Mucosa of descending colon (tissue), 3 donors: ENCODE data around the gene NAE1. TPM values are rescaled to one million over a fixed set of nuclear protein-coding genes. Genes with fewer than 3 reads are reported as not detected.

Experiments
- ATAC-seq: fragments of 200-7000 bp; cut with Tn5 transposase; one replicate; pipeline ENCODE4 v1.9.1; 2020; ENCODE audit warnings: mild to moderate bottlenecking, moderate library complexity
- DNase-seq, 3 donors: peaks; one replicate each; pipeline ENCODE4 v3.0.0-alpha.2; 2020
- H3K36me3 ChIP-seq: fragments of 200-600 bp; one replicate; pipeline ENCODE4 v1.8.0; 2021; ENCODE audit warnings: low read depth, mild to moderate bottlenecking
- H3K4me1 ChIP-seq: fragments of 200-600 bp; one replicate; pipeline ENCODE4 v1.8.0; 2021; ENCODE audit warnings: low read depth, mild to moderate bottlenecking
- H3K4me3 ChIP-seq: fragments of 200-600 bp; one replicate; pipeline ENCODE4 v1.8.0; 2021; ENCODE audit warnings: mild to moderate bottlenecking
- H3K9me3 ChIP-seq: fragments of 200-600 bp; one replicate; pipeline ENCODE4 v1.8.0; 2021; ENCODE audit warnings: mild to moderate bottlenecking
- intact Hi-C, 2 donors: fragments of 100-400 bp; cut with DNase I in 1 of 2; cut with micrococcal nuclease in 1 of 2; formaldehyde crosslinking; loops; one replicate each; pipeline versions ENCODE4 v1.11.0 to v1.11.1; 2022; cut with DNase I, micrococcal nuclease
- long read RNA-seq, 2 donors: library from polyadenylated mRNA; unstranded; transcript quantifications; one replicate each; pipeline ENCODE4 v2.0.0, GENCODE V29; 2019 to 2021
- total RNA-seq, 3 donors: library from RNA; stranded (reverse); fragmentation: NEBNext Ultra II Directional in 2 of 3; extraction: Animal tissue kit (Norgen Biotek cat#: 25700) in 2 of 3; gene quantifications; one replicate each; pipeline versions ENCODE4 v1.2.1 to v1.2.4, GENCODE V29; 2021 to 2023
- TF ChIP-seq, protein P1 (sequence below): fragments of 200-600 bp; IDR thresholded peaks from one replicate; pipeline ENCODE4 v1.8.0; 2022; ENCODE audit warnings: antibody characterized with exemption, mild to moderate bottlenecking
- donor health status: DM: no; HTN: no; CAD: no; lungs with moderate emphysema.
- donor health status: DM: no; HTN: no; CAD: no.
- donor health status: DM: no; HTN: yes; CAD: no.

NAE1 gene
- 10 to 100 TPM; 48.4 to 52.9 (median 50.8) TPM for total RNA-seq
- long read RNA-seq, donor 1, transcript NAE1-201 (20 exons, 1,837 nt): major isoform, 39 of 67 reads
- long read RNA-seq, donor 1, partial matches to known transcripts: 2 of 67 reads
- long read RNA-seq, donor 1, other reads (novel, unspliced or antisense): 20 of 67 reads
- long read RNA-seq, donor 2, transcript NAE1-201 (20 exons, 1,837 nt): major isoform, 29 of 53 reads
- long read RNA-seq, donor 2, partial matches to known transcripts: 11 of 53 reads
- long read RNA-seq, donor 2, other reads (novel, unspliced or antisense): 5 of 53 reads

DNA sequence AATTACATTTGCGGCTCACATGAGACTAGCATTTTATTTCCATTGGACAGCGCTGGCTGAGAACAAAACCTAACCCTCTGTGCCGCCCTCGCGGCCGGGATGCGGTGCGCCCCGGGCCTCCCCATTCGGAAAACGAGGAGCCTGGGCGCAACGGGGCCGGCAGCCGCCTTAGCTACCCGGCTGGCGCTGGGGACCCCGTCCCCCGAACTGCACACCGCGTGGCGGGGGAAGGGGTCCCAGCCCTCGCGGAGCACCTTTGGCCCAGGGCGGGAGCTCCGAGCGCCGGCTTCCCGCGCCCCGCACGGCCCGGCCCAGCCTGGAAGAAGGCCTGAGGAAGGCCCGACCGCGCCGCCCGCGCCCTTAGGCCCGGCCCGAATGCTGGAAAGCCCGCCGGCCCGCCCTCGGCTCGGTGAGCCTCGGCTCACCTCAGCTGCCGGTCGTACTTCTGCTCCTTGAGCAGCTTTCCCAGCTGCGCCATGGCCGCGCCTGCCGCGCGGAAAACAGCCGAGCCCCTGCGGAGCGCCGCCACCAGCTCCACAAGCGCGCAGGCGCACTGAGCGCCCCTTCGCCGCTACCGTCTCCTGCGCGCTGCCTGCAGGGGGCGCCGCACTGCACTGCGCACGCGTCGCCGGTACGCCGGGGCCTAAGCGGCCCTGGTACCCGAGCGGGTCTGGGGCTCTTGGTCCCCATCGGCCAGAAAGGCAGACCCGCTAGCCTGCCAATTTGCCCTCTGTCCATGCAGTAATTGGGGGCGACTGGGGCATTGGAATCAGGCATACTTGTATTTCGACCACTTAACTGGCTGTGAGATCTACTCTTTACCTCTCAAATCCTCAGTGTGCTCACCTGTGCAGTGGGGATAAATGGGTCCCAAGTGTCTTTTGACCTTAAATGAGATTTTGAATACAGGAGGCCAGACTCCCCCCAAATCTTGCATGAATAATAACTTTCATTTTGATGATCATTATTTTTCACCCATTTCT lies at the start of gene NAE1:
Gene NAE1 (minus strand): TSS at position 555 of the 983 bp plus-strand sequence. CDS start 77 bp downstream, at position 478.
- peaks cover 14% of the 10 kb centered on the region for H3K4me1 ChIP-seq
- TF ChIP-seq, protein P1, sequence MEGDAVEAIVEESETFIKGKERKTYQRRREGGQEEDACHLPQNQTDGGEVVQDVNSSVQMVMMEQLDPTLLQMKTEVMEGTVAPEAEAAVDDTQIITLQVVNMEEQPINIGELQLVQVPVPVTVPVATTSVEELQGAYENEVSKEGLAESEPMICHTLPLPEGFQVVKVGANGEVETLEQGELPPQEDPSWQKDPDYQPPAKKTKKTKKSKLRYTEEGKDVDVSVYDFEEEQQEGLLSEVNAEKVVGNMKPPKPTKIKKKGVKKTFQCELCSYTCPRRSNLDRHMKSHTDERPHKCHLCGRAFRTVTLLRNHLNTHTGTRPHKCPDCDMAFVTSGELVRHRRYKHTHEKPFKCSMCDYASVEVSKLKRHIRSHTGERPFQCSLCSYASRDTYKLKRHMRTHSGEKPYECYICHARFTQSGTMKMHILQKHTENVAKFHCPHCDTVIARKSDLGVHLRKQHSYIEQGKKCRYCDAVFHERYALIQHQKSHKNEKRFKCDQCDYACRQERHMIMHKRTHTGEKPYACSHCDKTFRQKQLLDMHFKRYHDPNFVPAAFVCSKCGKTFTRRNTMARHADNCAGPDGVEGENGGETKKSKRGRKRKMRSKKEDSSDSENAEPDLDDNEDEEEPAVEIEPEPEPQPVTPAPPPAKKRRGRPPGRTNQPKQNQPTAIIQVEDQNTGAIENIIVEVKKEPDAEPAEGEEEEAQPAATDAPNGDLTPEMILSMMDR: peak; percentile 99
- no peaks in the 10 kb centered on the region for H3K36me3 ChIP-seq
- DNase-seq: peak; percentile 89 to 93 (median 90)
- H3K9me3 ChIP-seq: no peaks in the 10 kb centered on the region
- peak within 1 kb of the TSS; percentile 71 for H3K4me3 ChIP-seq
- peak; percentile 98 for ATAC-seq
- intact Hi-C loops: no loop called here

DNA sequence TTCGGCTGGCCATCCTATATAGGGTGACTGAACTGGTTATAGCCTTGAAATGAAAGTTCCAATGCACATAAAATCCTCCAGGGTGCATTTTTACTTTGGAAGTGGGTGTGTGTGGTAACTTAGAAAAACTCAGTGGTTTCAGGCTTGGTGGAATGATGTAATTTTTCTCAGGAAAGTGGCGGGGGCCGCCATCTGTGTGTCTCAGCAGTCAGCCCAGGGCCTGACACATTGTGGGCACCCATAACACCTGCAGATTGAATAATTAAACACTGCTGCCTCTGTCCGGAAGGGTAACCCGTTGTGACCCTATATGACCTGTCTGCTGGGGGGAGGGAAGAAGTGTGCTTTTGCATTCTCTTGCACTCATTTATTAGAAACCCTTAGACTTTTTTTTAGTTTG lies 47.3 kb upstream of the NAE1 start:
- H3K4me1 ChIP-seq: peaks cover 14% of the 10 kb centered on the region
- no peak overlapping the region for H3K4me3 ChIP-seq
- no peak for DNase-seq
- intact Hi-C loops: no loop called here
- H3K9me3 ChIP-seq: no peaks in the 10 kb centered on the region
- no peaks in the 10 kb centered on the region for H3K36me3 ChIP-seq
- TF ChIP-seq, protein P1: no peak
- ATAC-seq: no peak

DNA sequence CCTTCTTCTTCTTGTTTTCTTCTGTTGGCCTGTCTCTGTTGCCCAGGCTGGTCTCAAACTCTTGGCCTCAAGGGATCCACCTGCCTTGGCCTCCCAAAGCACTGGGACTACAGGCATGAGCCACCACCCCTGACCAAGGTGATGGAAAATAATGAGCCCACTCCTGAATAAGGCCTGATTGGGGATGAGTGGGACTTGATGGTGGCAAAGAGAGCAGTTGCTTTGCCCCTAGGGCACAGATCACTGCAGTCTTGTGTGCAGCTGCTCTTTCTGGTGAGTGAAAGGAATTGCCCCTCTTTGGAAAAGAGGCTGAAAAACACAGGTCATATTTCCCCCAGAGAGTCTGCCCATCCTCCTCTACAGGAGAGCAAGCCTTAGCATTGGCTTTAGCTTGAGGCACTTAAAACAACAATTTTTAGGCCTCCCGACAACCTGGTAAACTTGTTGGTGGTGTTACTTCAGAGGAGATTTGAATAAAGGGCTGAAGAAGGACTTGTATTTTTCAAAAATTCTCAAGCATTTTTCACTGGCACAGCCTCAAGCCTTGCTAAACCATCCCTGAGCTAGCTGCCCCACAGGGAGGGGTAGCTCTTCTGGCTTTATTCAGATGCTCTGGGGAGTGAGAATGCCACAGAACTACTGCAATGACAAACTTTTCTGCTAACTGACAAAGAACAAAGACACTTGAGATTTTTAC lies 43.5 kb upstream of the NAE1 start:
- no peaks in the 10 kb centered on the region for H3K36me3 ChIP-seq
- H3K9me3 ChIP-seq: no peaks in the 10 kb centered on the region
- H3K4me3 ChIP-seq: no peak overlapping the region
- H3K4me1 ChIP-seq: peaks cover 8% of the 10 kb centered on the region
- no peak for ATAC-seq
- DNase-seq: no peak
- TF ChIP-seq, protein P1: no peak
- intact Hi-C loops: no loop called here

DNA sequence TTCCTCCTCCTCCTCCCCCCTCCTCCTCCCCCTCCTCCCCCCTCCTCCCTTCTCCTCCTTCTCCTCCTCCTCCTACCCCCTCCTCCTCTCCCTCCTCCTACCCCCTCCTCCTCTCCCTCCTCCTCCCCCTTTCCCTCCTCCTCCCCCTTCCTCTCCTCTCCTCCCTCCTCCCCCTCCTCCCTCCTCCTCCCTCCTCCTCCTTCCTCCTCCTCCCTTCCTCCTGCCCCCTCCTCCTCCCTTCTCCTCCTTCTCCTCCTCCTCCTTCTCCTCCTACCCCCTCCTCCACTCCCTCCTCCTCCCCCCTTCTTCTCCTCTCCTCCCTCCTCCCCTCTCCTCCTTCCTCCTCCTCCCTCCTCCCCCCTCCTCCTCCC lies 42.9 kb upstream of the NAE1 start:
- Histone ChIP-seq H3K4me1 (peaks cover 8% of the 10 kb centered on the region), H3K9me3 (no peaks in the 10 kb centered on the region), H3K36me3 (no peaks in the 10 kb centered on the region), H3K4me3 (no peak overlapping the region)
- no peak for DNase-seq
- ATAC-seq: no peak
- TF ChIP-seq, protein P1: no peak
- intact Hi-C loops: no loop called here

DNA sequence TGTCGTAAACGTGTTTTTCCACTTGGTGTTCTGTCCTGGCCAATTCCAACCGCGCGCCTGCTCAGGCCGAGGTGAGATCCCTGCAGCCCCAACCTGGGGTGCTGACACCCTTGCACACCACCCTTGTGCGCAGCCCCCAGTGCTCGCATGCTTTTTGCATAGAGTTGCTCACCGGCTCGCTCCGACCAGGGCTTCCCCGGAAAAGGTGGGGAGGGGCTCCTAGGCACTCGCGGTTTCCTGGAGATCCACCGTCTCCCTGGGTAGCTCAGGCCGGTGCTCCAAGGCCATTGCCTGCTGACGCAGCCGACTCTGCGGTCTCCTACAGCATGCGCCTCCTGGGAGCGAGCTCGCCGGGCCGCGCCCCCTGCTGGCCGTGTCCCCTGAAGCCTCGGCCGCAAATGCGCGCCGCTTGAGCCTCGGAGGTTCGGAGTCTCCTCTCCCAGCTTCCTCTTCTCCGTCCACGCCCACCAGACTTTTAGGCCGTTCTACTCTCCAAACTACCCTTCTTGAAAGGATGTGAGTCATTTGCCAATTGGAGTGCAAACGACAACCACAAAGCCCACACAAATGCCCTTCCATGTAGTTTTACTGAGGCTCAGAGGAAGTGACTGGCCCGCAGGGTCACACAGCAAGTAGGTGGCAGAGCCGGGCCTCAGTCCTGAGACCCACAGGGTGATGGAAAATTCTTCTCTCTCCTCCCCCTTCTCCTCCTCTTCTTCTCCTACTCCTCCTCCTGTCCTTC lies 42.3 kb upstream of the NAE1 start:
- no peak overlapping the region for H3K4me3 ChIP-seq
- ATAC-seq (peak; percentile 87), DNase-seq (peak; percentile 93 to 95 (median 94))
- no peaks in the 10 kb centered on the region for H3K9me3 ChIP-seq
- peaks cover 8% of the 10 kb centered on the region for H3K4me1 ChIP-seq
- intact Hi-C loops: no loop called here
- no peaks in the 10 kb centered on the region for H3K36me3 ChIP-seq
- TF ChIP-seq, protein P1: peak; percentile 92
